SK-N-SH (cell line): ENCODE results near the gene HCN1.

Source experiments
- CTCF ChIP-seq: fragments of 200-600 bp; sonication (generic); IDR thresholded peaks from 2 replicates; pipeline ENCODE4 v1.6.1; 2017; ENCODE audit warnings: antibody characterized with exemption, mild to moderate bottlenecking, moderate library complexity
- ELF1 ChIP-seq: IDR thresholded peaks from 2 replicates; pipeline ENCODE4 v1.4.0; 2012
- FOSL2 ChIP-seq: IDR thresholded peaks from 2 replicates; pipeline ENCODE4 v1.4.0; 2012; ENCODE audit warnings: low read depth, mild to moderate bottlenecking, moderate library complexity, borderline replicate concordance
- GATA2 ChIP-seq: sonication (generic); formaldehyde crosslinking; IDR thresholded peaks from 2 replicates; pipeline ENCODE4 v1.5.0; 2020; ENCODE audit warnings: mild to moderate bottlenecking, missing genetic modification reagents
- MAX ChIP-seq: IDR thresholded peaks from 2 replicates; pipeline ENCODE4 v1.4.0; 2012; ENCODE audit warnings: low read depth
- POLR2AphosphoS5 ChIP-seq: IDR thresholded peaks from 2 replicates; pipeline ENCODE4 v1.6.1; 2012; ENCODE audit warnings: low read depth, low read length

- TF ChIP-seq POLR2AphosphoS5 (no peak), MAX (no peak), ELF1 (no peak), CTCF (no peak), GATA2 (CRISPR knock-in tag) (no peak), FOSL2 (no peak)
Measured at GRCh38 chr5:45288746-45289145, 407.4 kb downstream of the HCN1 start.
